Heart right ventricle (tissue), 16 donors: ENCODE measurements around the gene HIGD1B. TPM values are rescaled to one million over a fixed set of nuclear protein-coding genes. Genes with fewer than 3 reads are reported as not detected.

Experiments
- ATAC-seq, 8 donors: fragments of 200-7000 bp; cut with Tn5 transposase; one replicate each; pipeline ENCODE4 v1.9.1; 2020; ENCODE audit warnings: mild to moderate bottlenecking in 8 of 8, moderate library complexity in 8 of 8, moderate number of reproducible peaks in 1 of 8
- DNase-seq, 2 donors: peaks; one replicate each; pipeline ENCODE4 v3.0.0-alpha.2; 2020
- H3K27ac ChIP-seq, 10 donors: fragments of 200-600 bp; sonication (generic) in 2 of 10; one replicate each; pipeline versions ENCODE4 v1.5.0 to v1.8.0; 2020 to 2022; ENCODE audit warnings: mild to moderate bottlenecking in 3 of 10
- H3K27me3 ChIP-seq, 7 donors: fragments of 200-600 bp; one replicate each; pipeline ENCODE4 v1.8.0; 2021 to 2022; ENCODE audit warnings: mild to moderate bottlenecking in 2 of 7
- H3K36me3 ChIP-seq, 9 donors: fragments of 200-600 bp; sonication (generic) in 1 of 9; one replicate each; pipeline versions ENCODE4 v1.5.0 to v1.8.0; 2020 to 2022; ENCODE audit warnings: mild to moderate bottlenecking in 2 of 9
- H3K4me1 ChIP-seq, 9 donors: fragments of 200-600 bp; sonication (generic) in 1 of 9; one replicate each; pipeline versions ENCODE4 v1.5.0 to v1.8.0; 2020 to 2022; ENCODE audit warnings: mild to moderate bottlenecking in 4 of 9
- H3K4me3 ChIP-seq, 10 donors: fragments of 200-600 bp; sonication (generic) in 2 of 10; one replicate each; pipeline versions ENCODE4 v1.5.0 to v1.8.0; 2020 to 2022; ENCODE audit warnings: mild to moderate bottlenecking in 7 of 10, moderate library complexity in 2 of 10
- H3K9me3 ChIP-seq, 11 donors: fragments of 200-600 bp in 10 of 11; sonication (generic) in 2 of 11; one replicate each; pipeline versions ENCODE4 v1.5.0 to v1.8.0; 2013 to 2022; ENCODE audit warnings: mild to moderate bottlenecking in 2 of 11, control low read depth in 1 of 11, moderate library complexity in 1 of 11
- CTCF ChIP-seq, 9 donors: fragments of 200-600 bp; sonication (generic) in 2 of 9; IDR thresholded peaks; one replicate each; pipeline versions ENCODE4 v1.5.0 to v1.8.0; 2021 to 2022; ENCODE audit warnings: antibody characterized with exemption in 9 of 9, mild to moderate bottlenecking in 5 of 9, moderate library complexity in 1 of 9
- WGBS, 2 donors: extraction: QIAGEN DNeasy Blood & Tissue Kit; methylation state at CpG; one replicate each; pipeline ENCODE4 v1.1.7; 2013; ENCODE audit warnings: inconsistent platforms in 1 of 2; 5-methylcytosine and 5-hydroxymethylcytosine counted together
- intact Hi-C, 10 donors: fragments of 100-400 bp; cut with DNase I; formaldehyde crosslinking; loops; one replicate each; pipeline versions ENCODE4 v1.11.1 to v1.14.2; 2022
- polyA plus RNA-seq, 2 donors: library from polyadenylated mRNA; stranded (reverse); fragments of 200-250 nt; gene quantifications; one replicate each; pipeline ENCODE4 v1.2.3, GENCODE V29; 2013
- total RNA-seq, 10 donors: library from RNA; stranded (reverse); fragmentation: NEBNext Ultra II Directional in 3 of 10; extraction: Animal tissue kit (Norgen Biotek cat#: 25700) in 3 of 10; gene quantifications; one replicate each; pipeline versions ENCODE4 v1.2.1 to v1.2.4, GENCODE V29; 2021 to 2023
- donor health status: Arrhythmogenic right ventricular cardiomyopathy.
- donor health status: ischemic (EF 13 %, LVEDD 7.1; RV severe dilation, severe dysfunction).
- donor health status: healthy with polysubstance abuse.
- donor health status: DM: no; HTN: yes; CAD: no.
- donor health status: DM: no; HTN: no; CAD: no.
- donor health status: ischemic (EF 25% LVEDD 6.9; RV normal size, moderate dysfunction).
- donor health status: ischemic (EF 25% LVEDD 5.7; RV mildly dilated, moderate dysfunction).
- donor health status: healthy.
- donor health status: DM: yes; HTN: yes; CAD: no.
- donor health status: Ischemic cardiomyopathy.
- donor health status: ischemic (EF 35%, LVEDD 5.7; RV mildly dilated, moderate dysfunction).
- donor health status: nonischemic (EF 11% LVEDD 7.7; RV severe dilation, severe dysfunction).
- donor health status: DM: yes; HTN: yes; CAD: no.
- donor health status: PGD.
- donor health status: ischemic (EF 29% LVEDD 5.4; RV normal size, mild dysfunction).
- donor health status: nonischemic (EF 23%, LVEDD 6.1; RV moderate dilation, normal function).

HIGD1B gene
- total and polyA plus RNA-seq, 12 donors = 4.7 to 61.9 (median 9.4) TPM

GRCh38 chr17:44830359-44831288, 17.1 kb upstream of the HIGD1B start:
- Histone ChIP-seq H3K9me3 (no peaks in the 10 kb centered on the region), H3K27ac (peak overlapping the region; percentile 84 to 94 (median 90)), H3K4me1 (peaks cover 0 to 31% (median 17%) of the 10 kb centered on the region in 9 donors), H3K4me3 (peak overlapping the region; percentile 15 to 86 (median 75)), H3K36me3 (no peaks in the 10 kb centered on the region), H3K27me3 (peaks cover 0 to 76% (median 15%) of the 10 kb centered on the region in 7 donors)
- 4 to 5% methylated on average over 58 of the region's 58 CpGs for WGBS, 2 donors
- ATAC-seq (peak in 6 of 8 donors; percentile 40 to 66 (median 49)), DNase-seq (peak in 1 of 2 donors; percentile 32)
- intact Hi-C loops = loop anchor here in 6 of 10 donors (2.0 to 5.0 kb wide), 3 partner anchors 48 to 53 kb away; no protein-coding TSS in a partner anchor
- TF ChIP-seq CTCF (IDR thresholded peaks at IDR 0.05) = no peak

- Histone ChIP-seq H3K27ac (peak overlapping the region in 4 of 10 donors; percentile 1 to 94 (median 48)), H3K4me1 (peaks cover 0 to 31% (median 17%) of the 10 kb centered on the region in 9 donors), H3K27me3 (peaks cover 0 to 69% (median 15%) of the 10 kb centered on the region in 7 donors), H3K36me3 (no peaks in the 10 kb centered on the region), H3K4me3 (peak overlapping the region in 6 of 10 donors; percentile 73 to 86 (median 82)), H3K9me3 (no peaks in the 10 kb centered on the region)
- WGBS, 2 donors = 73 to 74% methylated on average over 12 of the region's 12 CpGs
- ATAC-seq (peak in 1 of 8 donors; percentile 31), DNase-seq (no peak)
- TF ChIP-seq CTCF (IDR thresholded peaks at IDR 0.05) = no peak
- intact Hi-C loops = loop anchor here in 6 of 10 donors (2.0 to 5.0 kb wide), 3 partner anchors 49 to 54 kb away; no protein-coding TSS in a partner anchor
Measured at GRCh38 chr17:44831371-44831770, 16.3 kb upstream of the HIGD1B start.

GRCh38 chr17:44832805-44833204, 14.9 kb upstream of the HIGD1B start:
- TF ChIP-seq CTCF (IDR thresholded peaks at IDR 0.05) = no peak
- H3K36me3 ChIP-seq = no peaks in the 10 kb centered on the region
- 86 to 88% methylated on average over 5 of the region's 5 CpGs for WGBS, 2 donors
- no peak for ATAC-seq
- intact Hi-C loops = loop anchor here in 5 of 10 donors (5.0 kb wide), 2 partner anchors 51 to 56 kb away; no protein-coding TSS in a partner anchor
- peaks cover 0 to 54% (median 8%) of the 10 kb centered on the region in 7 donors for H3K27me3 ChIP-seq
- no peak for DNase-seq
- no peak overlapping the region for H3K4me3 ChIP-seq
- peaks cover 0 to 25% (median 17%) of the 10 kb centered on the region in 9 donors for H3K4me1 ChIP-seq
- no peak overlapping the region for H3K27ac ChIP-seq
- H3K9me3 ChIP-seq = no peaks in the 10 kb centered on the region

- no peaks in the 10 kb centered on the region for H3K9me3 ChIP-seq
- intact Hi-C loops = no loop called here
- no peak for TF ChIP-seq CTCF (IDR thresholded peaks at IDR 0.05)
- 69 to 75% methylated on average over 2 of the region's 2 CpGs for WGBS, 2 donors
- H3K27ac ChIP-seq = no peak overlapping the region
- ATAC-seq (peak in 1 of 8 donors; percentile 44), DNase-seq (no peak)
- no peaks in the 10 kb centered on the region for H3K36me3 ChIP-seq
- H3K27me3 ChIP-seq = peaks cover 0 to 10% (median 0%) of the 10 kb centered on the region in 7 donors
- H3K4me1 ChIP-seq = peaks cover 0 to 3% (median 0%) of the 10 kb centered on the region in 9 donors
- no peak overlapping the region for H3K4me3 ChIP-seq
Measured at GRCh38 chr17:44837196-44837595, 10.5 kb upstream of the HIGD1B start.
